Dedifferentiated amniotic fluid mesenchymal stem cell (primary cell): ENCODE measurements around the gene CCZ1.
A peak's percentile ranks its signal among the peaks of the same experiment; 100 is the strongest.
"Not testable (repeated sequence)": the region's sequence is repeated elsewhere in the genome, so short reads cannot be mapped to it uniquely, and the experiment has no call there.

Source experiments
- DNase-seq: peaks from one replicate; pipeline ENCODE4 v3.0.0-alpha.2; 2016; ENCODE audit errors: extremely low spot score

The CCZ1 gene

GRCh38 chr7:5898480-5899224 lies at the start of gene CCZ1:
CCZ1 (plus strand) TSS chr7:5898733; CDS start chr7:5898800, 67 bp downstream.
- DNase-seq = peak; percentile 42

DNA sequence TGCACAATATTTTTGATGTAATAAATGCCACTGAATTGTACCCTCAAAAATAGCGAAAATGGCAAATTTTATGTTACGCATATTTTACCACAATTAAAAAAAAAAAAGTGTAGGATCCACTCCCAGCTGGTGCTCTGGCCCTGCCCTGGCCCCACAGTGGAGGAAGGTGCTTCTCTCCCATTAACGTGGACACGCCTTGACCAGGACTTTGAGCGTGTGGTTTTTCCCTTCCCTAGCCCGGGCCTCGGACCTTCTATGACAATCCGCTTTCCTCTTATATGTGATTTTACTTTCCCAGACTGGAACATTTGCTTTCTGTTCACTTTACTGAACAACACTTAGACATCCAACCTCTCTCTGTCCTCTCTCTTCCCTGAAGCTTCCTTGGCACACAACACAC lies 47.6 kb upstream of the CCZ1 start:
- no peak for DNase-seq

- no peak for DNase-seq
Measured at GRCh38 chr7:5854738-5855137, 43.8 kb upstream of the CCZ1 start.

GRCh38 chr7:5857041-5857575 lies 41.4 kb upstream of the CCZ1 start:
- DNase-seq = not testable (repeated sequence)

- not testable (repeated sequence) for DNase-seq
Measured at GRCh38 chr7:5858494-5858893, 40.0 kb upstream of the CCZ1 start.

GRCh38 chr7:5861281-5861680 lies 37.3 kb upstream of the CCZ1 start:
- DNase-seq = not testable (repeated sequence)

- DNase-seq = not testable (repeated sequence)
Measured at GRCh38 chr7:5862753-5863366, 35.7 kb upstream of the CCZ1 start.

DNA sequence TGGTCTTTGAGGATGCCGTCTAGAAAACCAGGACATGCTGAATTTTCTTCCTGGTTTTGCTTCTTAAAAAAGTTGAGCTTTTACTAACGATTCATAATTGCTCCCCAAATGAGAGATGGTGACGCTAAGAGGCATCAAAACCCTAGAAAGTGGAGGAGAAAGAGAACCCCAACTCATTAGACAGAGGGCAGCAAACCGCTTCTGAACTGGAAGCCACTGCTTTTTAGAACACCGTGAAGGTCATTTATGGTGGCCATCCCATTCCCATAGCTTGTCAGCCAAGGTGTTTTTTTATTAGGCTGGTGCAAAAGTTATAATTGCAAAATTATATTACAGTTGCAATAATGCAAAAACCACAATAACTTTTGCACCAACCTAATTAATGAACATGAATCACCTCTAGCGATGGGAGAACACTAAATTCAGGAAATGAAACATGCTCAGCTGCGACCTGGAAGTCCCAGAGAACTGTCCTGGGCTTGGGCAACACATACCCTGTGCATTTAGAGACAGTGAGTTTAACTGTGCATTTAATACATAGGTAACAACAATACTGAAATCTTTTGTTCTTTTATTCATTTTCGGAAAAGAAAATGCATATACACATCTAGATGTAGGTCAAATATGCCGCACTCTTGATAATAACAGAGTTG lies 33.1 kb upstream of the CCZ1 start:
- not testable (repeated sequence) for DNase-seq

DNA sequence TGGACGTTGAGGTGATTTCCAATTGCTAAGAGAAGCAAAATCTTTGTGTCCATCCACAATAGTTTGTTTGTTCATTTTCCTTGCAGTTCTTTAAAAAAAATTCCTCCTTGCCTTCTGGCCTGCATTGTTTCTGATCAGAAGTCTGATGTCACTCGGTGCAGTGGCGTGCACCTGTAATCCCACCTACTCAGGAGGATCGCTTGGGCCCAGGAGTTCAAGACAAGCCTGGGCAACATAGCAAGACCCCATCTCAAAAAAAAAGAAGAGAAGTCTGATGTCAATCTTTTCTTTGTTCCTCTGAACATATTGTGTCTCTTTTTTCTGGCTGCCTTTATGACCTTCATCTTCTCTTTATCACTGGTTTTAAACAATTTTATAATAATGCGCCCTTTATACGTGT lies 31.5 kb upstream of the CCZ1 start:
- no peak for DNase-seq

DNA sequence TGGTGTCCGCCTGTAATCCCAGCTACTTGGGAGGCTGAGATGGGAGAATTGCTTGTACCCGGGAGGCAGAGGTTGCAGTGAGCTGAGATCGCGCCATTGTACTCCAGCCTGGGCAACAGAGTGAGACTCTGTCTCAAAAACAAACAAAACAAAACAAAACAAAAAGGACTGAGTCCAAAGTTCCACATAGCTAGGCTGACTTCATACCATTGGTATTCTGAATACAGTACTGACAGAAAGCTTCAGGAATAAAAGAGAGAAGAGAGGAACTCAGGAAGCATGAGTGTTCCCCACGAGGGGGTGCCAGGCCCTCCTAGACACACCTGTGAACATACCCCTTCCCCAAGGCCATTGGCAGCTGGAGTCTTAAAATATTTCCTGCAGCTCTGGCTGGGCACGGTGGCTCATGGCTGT lies 29.6 kb upstream of the CCZ1 start:
- DNase-seq = peak; percentile 19

- DNase-seq = no peak
Measured at GRCh38 chr7:5869691-5870090, 28.8 kb upstream of the CCZ1 start.

GRCh38 chr7:5870311-5870710 lies 28.2 kb upstream of the CCZ1 start:
- DNase-seq = no peak

- no peak for DNase-seq
Measured at GRCh38 chr7:5872326-5872725, 26.2 kb upstream of the CCZ1 start.

DNA sequence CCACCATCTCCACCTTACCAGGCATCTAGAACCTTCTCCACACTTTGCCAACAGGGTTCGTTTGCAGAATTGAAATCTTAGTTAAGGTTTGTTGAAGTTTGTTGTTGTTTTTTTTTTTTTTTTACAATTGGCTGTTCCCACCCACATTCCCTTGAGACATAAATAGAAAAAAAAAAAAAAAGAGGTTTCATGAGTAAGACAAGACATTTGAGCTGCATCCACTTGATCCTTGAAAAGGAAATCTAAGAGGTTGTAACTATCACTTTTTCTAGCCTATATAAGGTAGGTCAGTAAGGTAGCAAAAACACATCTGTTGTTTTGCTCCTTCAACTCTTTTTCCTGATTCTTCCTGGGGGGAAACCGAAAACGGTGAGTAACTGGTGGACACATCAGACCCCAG lies 18.9 kb upstream of the CCZ1 start:
- DNase-seq = not testable (repeated sequence)

GRCh38 chr7:5880106-5880505 lies 18.4 kb upstream of the CCZ1 start:
- not testable (repeated sequence) for DNase-seq

GRCh38 chr7:5884431-5884830 lies 14.1 kb upstream of the CCZ1 start:
- DNase-seq = not testable (repeated sequence)

- not testable (repeated sequence) for DNase-seq
Measured at GRCh38 chr7:5888021-5888420, 10.5 kb upstream of the CCZ1 start.

GRCh38 chr7:5890244-5890643 lies 8.3 kb upstream of the CCZ1 start:
- DNase-seq = not testable (repeated sequence)

DNA sequence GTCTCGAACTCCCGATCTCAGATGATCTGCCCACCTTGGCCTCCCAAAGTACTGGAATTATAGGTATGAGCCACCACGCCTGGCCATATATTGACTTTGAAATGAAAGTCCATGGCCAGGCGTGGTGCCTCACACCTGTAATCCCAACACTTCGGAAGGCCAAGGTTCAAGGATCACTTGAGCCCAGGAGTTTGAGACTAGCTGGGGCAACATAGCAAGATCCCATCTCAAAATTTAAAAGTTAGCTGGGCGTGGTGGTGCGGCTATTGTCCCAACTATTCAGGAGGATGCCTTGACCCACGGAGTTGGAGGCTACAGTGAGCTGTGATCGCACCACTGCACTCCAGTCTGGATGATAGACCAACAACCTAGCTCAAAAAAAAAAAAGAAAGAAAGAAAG lies 6.0 kb upstream of the CCZ1 start:
- DNase-seq = no peak

DNA sequence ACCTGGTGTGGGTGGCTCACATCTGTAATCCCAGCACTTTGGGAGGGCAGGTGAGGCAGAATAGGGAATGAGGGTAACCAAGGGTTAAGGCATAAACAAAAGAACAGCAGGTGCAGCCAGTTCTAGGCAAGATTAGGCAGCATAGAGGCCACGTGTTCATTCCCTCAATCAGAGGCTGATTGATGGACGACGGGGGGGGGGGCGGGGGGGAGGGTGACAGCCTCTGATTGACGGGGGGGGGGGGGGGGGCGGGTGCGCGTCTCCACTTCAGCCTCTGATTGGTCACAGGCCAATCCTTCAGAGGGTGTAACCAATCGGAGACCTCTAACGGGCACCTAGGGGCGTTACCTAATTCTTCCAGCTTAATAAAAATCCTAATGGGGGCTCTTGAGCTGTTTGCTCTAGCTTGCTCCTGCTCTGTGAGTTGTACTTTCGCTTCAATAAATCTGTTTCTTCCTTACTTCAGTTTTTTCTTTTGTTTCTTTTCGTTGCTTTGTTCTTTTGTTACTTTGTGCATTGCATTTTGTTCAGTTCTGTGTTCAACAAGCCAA lies 1.1 kb upstream of the CCZ1 start:
- not testable (repeated sequence) for DNase-seq

DNA sequence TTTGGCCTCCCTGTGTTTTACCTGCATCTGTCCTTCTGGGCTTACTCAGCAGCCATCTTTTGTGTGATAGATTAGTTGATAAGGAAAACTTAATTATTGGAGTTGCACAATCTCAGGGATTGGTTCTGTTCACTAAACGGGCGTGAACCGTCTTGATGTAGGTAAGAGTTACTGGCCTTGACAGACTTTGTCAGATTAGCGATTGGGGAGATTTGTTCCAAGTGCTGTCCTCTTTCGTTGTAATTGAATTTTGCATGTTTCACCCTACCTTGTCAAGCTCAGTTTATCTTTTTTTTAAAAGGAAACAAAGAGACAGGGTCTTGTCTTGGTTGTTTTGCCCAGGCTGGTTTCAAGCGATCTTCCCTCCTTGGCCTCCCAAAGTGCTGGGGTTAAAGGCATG lies 4.5 kb downstream of the CCZ1 start:
- DNase-seq = not testable (repeated sequence)

DNA sequence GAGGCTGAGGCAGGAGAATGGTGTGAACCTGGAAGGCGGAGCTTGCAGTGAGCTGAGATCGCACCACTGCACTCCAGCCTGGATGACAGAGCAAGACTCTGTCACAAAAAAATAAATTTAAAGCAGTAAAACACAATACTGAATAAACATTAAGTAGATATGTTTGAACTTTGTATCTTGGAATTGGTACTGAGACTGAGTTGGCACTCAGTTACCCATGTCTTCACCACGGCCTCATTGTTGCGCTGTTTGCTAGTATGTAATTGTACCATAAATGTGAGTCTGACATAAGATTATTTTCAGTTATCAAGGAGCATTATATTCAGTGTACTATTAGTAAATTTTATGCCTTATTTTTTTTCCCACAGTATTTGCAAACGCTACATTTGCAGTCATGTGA lies 6.2 kb downstream of the CCZ1 start:
- not testable (repeated sequence) for DNase-seq
